Fibroblast of pulmonary artery (primary cell): ENCODE measurements around the gene USB1.

Source experiments
- DNase-seq: peaks from one replicate; pipeline ENCODE4 v3.0.0-alpha.2; 2010; ENCODE audit warnings: low read depth
- H3K4me3 ChIP-seq: replicated peaks from 2 replicates; pipeline ENCODE4 v1.5.1; 2011; ENCODE audit warnings: low read depth, mild to moderate bottlenecking, control low read depth, low read length, moderate library complexity
- TF ChIP-seq, protein P1 (sequence below): IDR thresholded peaks from 2 replicates; pipeline ENCODE4 v1.5.1; 2011; ENCODE audit warnings: mild to moderate bottlenecking, control low read depth, low read length, inconsistent platforms; ENCODE audit errors: missing control alignments

Gene USB1

DNA sequence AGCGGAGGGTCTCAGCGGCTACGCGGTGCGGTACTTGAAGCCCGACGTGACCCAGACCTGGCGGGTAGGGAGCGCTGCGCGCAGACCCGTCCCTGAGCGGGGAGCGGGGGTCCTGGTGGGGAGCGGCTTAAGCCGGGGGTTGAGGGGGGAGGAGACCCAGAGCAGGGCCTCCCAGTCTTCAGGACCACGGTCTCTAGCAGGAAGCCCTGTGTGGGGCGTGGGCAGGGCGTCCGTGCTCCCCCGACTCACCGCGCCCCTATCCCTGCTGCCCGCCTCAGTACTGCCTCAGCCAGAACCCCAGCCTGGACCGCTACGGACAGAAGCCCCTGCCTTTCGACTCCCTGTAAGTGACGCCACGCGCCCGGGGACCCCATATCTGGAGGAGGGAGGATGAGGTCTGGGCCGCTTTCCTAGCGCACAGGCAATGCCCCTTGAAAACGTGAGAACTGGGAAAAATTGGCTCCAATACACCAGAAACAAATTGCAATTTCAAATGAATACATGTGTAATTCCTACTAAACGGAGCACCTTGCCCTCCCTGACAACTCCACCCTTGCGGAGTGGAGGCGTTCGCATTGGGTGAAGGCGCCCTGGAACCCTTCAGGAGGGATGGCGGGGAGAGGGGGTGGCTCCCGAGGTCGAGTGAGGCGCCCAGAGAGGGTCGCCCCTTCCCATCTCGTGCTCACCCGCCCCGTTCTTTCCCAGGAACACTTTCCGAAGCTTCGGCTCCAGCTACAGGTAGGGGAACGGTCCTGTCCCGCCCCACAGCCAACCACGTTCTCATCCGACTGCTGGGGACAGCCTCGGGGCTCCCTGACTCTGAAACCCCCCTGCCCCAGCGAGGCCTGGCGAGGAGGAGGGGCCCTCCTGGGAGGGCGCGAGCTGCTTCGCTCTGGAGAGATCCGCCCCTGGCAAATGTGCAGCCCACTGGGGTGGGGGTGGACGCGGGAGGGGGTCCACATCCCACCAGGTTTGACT, 15.7 kb upstream of the USB1 start:
- peak overlapping the region; percentile 54 for H3K4me3 ChIP-seq
- no peak for DNase-seq
- TF ChIP-seq, protein P1, sequence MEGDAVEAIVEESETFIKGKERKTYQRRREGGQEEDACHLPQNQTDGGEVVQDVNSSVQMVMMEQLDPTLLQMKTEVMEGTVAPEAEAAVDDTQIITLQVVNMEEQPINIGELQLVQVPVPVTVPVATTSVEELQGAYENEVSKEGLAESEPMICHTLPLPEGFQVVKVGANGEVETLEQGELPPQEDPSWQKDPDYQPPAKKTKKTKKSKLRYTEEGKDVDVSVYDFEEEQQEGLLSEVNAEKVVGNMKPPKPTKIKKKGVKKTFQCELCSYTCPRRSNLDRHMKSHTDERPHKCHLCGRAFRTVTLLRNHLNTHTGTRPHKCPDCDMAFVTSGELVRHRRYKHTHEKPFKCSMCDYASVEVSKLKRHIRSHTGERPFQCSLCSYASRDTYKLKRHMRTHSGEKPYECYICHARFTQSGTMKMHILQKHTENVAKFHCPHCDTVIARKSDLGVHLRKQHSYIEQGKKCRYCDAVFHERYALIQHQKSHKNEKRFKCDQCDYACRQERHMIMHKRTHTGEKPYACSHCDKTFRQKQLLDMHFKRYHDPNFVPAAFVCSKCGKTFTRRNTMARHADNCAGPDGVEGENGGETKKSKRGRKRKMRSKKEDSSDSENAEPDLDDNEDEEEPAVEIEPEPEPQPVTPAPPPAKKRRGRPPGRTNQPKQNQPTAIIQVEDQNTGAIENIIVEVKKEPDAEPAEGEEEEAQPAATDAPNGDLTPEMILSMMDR, result no peak

DNA sequence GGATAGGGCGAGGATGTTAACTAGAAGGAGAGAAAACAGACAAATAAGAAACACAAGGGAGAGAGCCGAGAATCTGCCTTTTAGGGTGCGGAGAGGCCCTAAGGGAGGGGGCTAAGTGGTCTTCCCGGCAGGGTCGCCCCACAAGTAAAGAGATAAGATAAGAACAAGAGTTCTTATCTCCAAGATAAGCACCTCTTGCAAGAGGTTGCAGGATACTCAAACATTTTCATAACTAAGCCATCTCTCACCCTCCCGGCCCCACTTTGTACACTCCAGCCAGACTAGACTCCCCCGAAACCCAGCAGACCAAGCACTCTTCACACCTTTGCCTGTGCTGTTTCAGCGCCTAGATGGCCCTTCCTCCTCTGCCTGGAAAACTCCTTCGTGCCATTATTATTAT, 15.0 kb upstream of the USB1 start:
- DNase-seq, result no peak
- H3K4me3 ChIP-seq, result no peak overlapping the region
- TF ChIP-seq, protein P1, result no peak

DNA sequence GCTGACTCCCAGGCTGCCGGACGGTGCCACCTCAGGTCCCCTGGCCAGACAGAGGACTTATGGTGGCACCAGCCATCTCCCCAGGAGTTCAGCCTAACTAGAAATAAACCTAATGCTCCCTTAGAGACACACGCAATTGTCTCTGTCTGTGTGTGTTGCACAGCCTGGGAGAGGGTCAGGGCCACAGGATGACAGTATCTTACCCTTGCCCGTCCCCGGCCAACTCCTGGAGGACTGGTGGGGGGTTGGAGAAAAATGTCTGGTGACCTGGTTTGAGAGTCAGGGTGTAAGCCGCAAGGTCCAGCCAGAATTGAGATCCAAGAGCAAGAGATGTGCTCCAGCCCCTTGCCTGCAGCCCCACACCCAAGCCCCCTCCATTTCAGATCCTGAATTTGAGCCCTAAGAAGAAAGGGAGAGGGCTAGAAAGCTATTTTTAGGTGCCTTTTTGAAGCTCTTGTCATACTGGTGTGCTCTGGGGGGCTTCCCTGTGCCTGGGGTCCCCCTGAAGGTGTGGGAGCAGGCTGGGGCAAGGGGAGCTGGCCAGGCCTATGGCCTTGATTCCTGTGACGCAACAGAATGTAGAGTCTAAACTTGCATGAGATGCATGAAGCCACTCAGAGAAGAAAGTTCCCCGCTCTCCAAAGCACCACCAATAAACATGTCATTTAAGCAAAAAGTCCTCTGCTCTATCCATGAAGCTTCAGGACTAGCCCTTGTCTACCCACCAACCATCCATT, 13.6 kb upstream of the USB1 start:
- no peak for DNase-seq
- TF ChIP-seq, protein P1, result no peak
- no peak overlapping the region for H3K4me3 ChIP-seq

DNA sequence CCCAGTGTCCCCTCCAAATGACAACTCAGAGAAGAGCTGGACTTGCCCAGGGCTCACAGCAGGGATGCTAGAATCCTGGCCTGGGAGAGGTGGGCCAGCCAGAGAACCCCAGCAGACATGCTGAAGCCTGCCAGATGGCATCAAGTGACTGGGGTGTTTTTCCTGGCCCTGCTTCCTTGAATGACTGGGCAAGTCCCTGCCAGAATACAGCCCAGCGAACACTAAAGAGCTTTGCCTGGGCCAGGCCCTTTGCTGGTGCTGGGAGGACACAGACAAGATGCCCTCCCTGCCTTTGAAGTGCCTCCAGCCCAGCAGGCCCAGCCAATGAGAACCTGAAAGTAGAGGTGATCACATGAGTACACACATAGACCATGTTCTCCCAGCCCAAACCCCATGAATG, 12.3 kb upstream of the USB1 start:
- DNase-seq, result no peak
- H3K4me3 ChIP-seq, result no peak overlapping the region
- TF ChIP-seq, protein P1, result no peak

DNA sequence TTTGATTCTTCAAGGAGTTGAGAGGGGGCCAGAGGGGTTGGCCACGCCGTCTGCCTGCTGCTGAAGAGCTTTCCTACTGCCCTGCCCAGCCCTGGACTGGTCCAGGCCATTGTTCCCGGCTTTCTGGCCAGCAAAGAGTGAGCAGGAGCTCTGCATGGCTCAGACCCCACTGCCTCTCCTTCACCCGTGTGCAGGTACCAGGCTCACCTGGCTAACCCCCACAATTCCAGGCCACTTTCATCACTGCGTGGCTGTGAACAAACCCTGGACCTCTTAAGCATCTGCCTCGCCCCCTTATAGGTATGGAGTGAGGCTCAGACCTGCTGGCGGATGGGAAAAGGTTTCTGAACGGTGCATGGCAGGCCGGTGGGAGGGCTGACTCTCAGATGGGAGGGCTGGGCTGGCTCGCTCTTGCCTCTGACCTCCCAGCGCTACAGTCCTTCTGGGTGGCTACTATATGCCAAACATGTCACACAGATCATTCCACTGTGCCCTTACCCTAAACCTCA, 9.6 kb upstream of the USB1 start:
- TF ChIP-seq, protein P1, result no peak
- DNase-seq, result no peak
- H3K4me3 ChIP-seq, result no peak overlapping the region

DNA sequence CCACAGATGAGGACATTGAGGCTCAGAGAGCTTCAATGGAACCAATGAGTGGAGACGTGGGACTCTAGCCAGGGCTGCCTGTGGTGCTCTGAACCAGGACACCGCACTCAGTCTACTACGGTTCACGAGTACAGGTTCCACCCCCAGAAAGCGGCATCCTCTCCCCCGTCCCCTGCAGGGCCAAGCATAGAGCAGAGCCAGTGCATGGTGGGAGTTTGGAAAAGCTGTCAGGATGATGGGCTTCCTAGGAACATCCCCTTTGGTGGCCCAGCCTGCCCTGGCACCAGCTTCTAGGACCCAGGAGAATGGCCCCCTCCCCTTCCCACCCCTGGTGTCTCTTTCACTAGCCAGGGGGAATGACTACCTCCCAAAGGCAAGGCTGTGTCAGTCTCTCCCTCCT, 9.1 kb upstream of the USB1 start:
- TF ChIP-seq, protein P1, result no peak
- no peak for DNase-seq
- H3K4me3 ChIP-seq, result no peak overlapping the region
